Type B pancreatic cell (in vitro differentiated cells): ENCODE data around the gene ZNF202. TPM values are rescaled to one million over a fixed set of nuclear protein-coding genes. Genes with fewer than 3 reads are reported as not detected.
A peak's percentile ranks its signal among the peaks of the same experiment; 100 is the strongest.

Experiments used
- DNase-seq: peaks from one replicate; pipeline ENCODE4 v3.0.0; 2021; ENCODE audit warnings: mixed read lengths; ENCODE audit not compliant: unreplicated experiment; ENCODE audit errors: extremely low spot score
- H3K27ac Mint-ChIP-seq: 2 replicates; pipeline ENCODE4 v1.8.0; 2021; ENCODE audit warnings: mild to moderate bottlenecking, mixed read lengths
- H3K27me3 Mint-ChIP-seq: 2 replicates; pipeline ENCODE4 v1.8.0; 2021; ENCODE audit warnings: mixed read lengths
- H3K36me3 Mint-ChIP-seq: 2 replicates; pipeline ENCODE4 v1.8.0; 2021; ENCODE audit warnings: mixed read lengths
- H3K4me1 Mint-ChIP-seq: one replicate; pipeline ENCODE4 v1.8.0; 2021; ENCODE audit warnings: mixed read lengths; ENCODE audit not compliant: unreplicated experiment
- H3K4me3 Mint-ChIP-seq: 2 replicates; pipeline ENCODE4 v1.8.0; 2021; ENCODE audit warnings: mild to moderate bottlenecking, mixed read lengths
- H3K9me3 Mint-ChIP-seq: 2 replicates; pipeline ENCODE4 v1.8.0; 2021; ENCODE audit warnings: mixed read lengths
- total RNA-seq: library from RNA; stranded (reverse); gene quantifications from 2 replicates; pipeline ENCODE4 v1.2.1, GENCODE V29; 2021; ENCODE audit warnings: low replicate concordance
- TF ChIP-seq, protein P1 (sequence below): fragments of 200-600 bp; sonication (generic); conservative IDR thresholded peaks from 2 replicates; pipeline ENCODE4 v1.5.0; 2021; ENCODE audit warnings: antibody characterized with exemption, mild to moderate bottlenecking

ZNF202 gene
- total RNA-seq, 1 donor from 2014 or later: 20.5 TPM

DNA sequence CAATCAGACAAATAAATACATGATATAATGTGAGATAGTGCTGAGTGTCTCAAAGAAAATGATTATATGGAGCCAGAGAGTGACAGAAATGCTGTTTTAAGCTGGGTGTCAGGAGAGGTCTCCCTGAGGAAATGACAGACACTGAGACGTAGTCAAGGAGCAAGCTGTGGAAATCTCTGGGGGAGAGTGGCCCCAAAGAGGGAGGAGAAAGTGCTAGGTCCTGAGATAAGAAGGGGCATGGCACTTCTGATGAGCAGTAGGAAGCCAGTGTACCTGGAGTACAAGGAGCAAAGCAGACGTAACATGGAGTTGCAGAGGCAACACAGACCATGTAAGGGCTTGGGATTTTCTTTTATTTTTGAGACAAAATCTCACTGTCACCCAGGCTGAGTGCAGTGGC lies 38.8 kb downstream of the ZNF202 start:
- no peak for DNase-seq
- peaks cover 3% of the 10 kb centered on the region for H3K4me1 Mint-ChIP-seq
- TF ChIP-seq, protein P1, sequence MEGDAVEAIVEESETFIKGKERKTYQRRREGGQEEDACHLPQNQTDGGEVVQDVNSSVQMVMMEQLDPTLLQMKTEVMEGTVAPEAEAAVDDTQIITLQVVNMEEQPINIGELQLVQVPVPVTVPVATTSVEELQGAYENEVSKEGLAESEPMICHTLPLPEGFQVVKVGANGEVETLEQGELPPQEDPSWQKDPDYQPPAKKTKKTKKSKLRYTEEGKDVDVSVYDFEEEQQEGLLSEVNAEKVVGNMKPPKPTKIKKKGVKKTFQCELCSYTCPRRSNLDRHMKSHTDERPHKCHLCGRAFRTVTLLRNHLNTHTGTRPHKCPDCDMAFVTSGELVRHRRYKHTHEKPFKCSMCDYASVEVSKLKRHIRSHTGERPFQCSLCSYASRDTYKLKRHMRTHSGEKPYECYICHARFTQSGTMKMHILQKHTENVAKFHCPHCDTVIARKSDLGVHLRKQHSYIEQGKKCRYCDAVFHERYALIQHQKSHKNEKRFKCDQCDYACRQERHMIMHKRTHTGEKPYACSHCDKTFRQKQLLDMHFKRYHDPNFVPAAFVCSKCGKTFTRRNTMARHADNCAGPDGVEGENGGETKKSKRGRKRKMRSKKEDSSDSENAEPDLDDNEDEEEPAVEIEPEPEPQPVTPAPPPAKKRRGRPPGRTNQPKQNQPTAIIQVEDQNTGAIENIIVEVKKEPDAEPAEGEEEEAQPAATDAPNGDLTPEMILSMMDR: no peak
- no peaks in the 10 kb centered on the region for H3K9me3 Mint-ChIP-seq
- peaks cover 5% of the 10 kb centered on the region for H3K27me3 Mint-ChIP-seq
- no peak overlapping the region for H3K4me3 Mint-ChIP-seq
- no peak overlapping the region for H3K27ac Mint-ChIP-seq
- H3K36me3 Mint-ChIP-seq: no peaks in the 10 kb centered on the region

DNA sequence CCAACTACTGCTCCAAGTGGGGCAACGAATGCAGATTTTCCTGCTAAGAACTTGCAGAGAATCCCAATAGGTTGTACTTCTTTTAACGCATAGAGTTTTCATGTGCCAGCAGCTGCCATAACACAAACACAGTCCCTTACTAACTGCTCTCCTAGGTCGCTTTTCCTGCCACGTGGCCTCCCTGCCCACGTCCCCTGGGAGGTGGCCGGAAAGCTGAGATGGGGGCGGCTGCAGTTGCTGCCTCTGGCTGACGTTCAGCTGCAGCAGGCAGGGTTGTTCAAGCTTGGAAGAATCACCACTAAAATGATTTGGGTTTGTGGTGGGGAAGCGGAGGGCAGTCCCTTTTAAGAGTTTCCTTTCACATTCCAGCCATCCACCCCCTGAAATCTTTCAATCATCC lies 39.3 kb downstream of the ZNF202 start:
- H3K27ac Mint-ChIP-seq: no peak overlapping the region
- H3K27me3 Mint-ChIP-seq: peaks cover 3% of the 10 kb centered on the region
- H3K4me1 Mint-ChIP-seq: no peaks in the 10 kb centered on the region
- H3K4me3 Mint-ChIP-seq: no peak overlapping the region
- H3K9me3 Mint-ChIP-seq: no peaks in the 10 kb centered on the region
- no peaks in the 10 kb centered on the region for H3K36me3 Mint-ChIP-seq
- TF ChIP-seq, protein P1: no peak
- no peak for DNase-seq

DNA sequence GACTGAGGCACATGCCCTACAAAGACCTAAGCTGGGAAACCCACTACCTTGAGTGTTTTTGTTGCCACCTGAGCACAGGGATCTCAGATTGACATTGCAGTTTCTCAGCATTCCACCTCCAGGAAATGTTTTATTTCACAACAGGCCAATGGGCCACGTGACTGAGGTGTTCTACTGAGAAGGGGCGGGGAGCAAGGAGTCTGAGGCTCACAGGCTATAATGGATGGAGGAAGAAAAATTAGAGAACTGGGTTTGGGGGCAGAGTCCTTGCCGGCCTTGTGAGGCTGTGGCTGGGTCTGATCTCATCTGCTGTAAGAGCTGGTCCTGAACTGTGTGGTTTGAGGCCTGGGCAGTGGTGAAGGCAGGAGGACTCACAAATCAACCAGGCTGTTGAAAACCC lies 40.7 kb downstream of the ZNF202 start:
- no peak for DNase-seq
- H3K27ac Mint-ChIP-seq: no peak overlapping the region
- H3K4me1 Mint-ChIP-seq: no peaks in the 10 kb centered on the region
- peaks cover 3% of the 10 kb centered on the region for H3K27me3 Mint-ChIP-seq
- no peak overlapping the region for H3K4me3 Mint-ChIP-seq
- TF ChIP-seq, protein P1: no peak
- H3K9me3 Mint-ChIP-seq: no peaks in the 10 kb centered on the region
- no peaks in the 10 kb centered on the region for H3K36me3 Mint-ChIP-seq

DNA sequence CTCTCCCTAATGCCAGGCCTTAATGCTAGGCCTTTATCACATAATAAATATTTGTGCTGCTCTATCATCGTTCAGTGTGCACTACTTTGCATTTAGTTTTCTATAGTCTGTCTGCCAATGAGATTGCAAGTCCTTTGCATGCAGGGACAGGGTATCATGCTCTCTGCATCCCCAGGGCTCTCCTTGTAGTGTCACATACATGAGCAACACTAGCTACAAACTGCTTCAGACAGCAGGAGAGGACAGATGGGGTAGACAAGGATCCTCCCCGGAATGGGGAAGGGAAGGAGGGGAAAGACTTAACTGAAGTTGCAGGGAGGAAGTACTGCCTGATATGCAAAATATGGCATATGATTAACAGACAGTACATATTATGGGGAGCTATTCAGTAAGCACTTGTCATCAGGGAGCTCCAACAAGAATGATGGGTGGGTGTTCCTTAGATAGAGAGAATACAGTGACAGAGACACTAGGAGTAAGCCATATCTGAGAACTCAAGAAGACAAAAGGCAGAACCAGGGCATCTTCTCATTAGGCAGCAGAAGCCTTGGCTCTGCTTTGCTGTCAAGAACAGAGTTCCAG lies 42.8 kb downstream of the ZNF202 start:
- Mint-ChIP-seq H3K27ac (no peak overlapping the region), H3K4me3 (no peak overlapping the region), H3K36me3 (no peaks in the 10 kb centered on the region), H3K9me3 (no peaks in the 10 kb centered on the region), H3K27me3 (peaks cover 11% of the 10 kb centered on the region), H3K4me1 (no peaks in the 10 kb centered on the region)
- no peak for DNase-seq
- TF ChIP-seq, protein P1: no peak

DNA sequence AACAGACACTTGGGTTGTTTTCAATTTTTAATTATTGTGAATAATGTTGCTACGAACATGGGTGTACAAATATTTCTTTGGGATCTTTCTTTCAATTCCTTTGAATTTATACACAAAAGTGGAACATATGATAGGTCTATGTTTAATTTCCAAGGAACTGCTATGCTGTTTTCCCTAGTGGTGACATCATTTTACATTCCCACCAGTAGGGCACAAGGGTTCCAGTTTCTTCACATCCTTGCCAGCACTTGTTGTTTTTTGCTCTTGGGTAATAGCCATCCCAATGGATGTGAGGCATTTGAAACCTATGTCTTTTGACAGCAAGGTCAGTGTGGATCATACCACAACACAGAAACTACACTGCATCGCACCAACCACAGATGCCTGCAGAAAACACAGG lies 45.3 kb downstream of the ZNF202 start:
- H3K9me3 Mint-ChIP-seq: no peaks in the 10 kb centered on the region
- H3K4me1 Mint-ChIP-seq: no peaks in the 10 kb centered on the region
- H3K4me3 Mint-ChIP-seq: no peak overlapping the region
- no peak for DNase-seq
- no peaks in the 10 kb centered on the region for H3K36me3 Mint-ChIP-seq
- no peak overlapping the region for H3K27ac Mint-ChIP-seq
- TF ChIP-seq, protein P1: peak; percentile 24
- peaks cover 26% of the 10 kb centered on the region for H3K27me3 Mint-ChIP-seq

DNA sequence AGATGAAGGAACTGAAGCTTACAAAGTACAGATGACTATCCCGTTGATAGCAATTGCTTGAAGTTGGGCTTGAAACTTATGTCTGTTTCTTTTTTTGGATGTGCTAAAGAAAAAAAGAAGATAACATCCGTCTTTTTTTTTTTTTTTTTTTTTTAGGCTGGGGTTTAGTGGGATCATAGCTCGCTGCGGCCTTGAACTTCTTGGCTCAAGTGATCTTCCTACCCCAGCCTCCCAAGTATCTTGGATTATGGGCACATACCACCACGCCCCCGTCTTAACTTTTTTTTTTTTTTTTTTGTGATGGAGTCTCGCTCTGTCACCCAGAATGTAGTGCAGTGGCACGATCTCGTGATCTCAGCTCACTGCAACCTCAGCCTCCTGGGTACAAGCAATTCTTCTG lies 46.2 kb downstream of the ZNF202 start:
- no peak for DNase-seq
- no peaks in the 10 kb centered on the region for H3K4me1 Mint-ChIP-seq
- H3K27ac Mint-ChIP-seq: no peak overlapping the region
- H3K9me3 Mint-ChIP-seq: no peaks in the 10 kb centered on the region
- H3K27me3 Mint-ChIP-seq: peaks cover 35% of the 10 kb centered on the region
- H3K36me3 Mint-ChIP-seq: no peaks in the 10 kb centered on the region
- no peak overlapping the region for H3K4me3 Mint-ChIP-seq
- TF ChIP-seq, protein P1: no peak
